GM23338 (cell line): Measurements from ENCODE around the gene NKD1. TPM values are rescaled to one million over a fixed set of nuclear protein-coding genes. Genes with fewer than 3 reads are reported as not detected.

ENCODE experiments used
- ATAC-seq: fragments of 200-7000 bp; cut with Tn5 transposase; 3 replicates; pipeline ENCODE4 v1.9.1; 2020
- DNase-seq: peaks from one replicate; pipeline ENCODE4 v3.0.0-alpha.2; 2015; ENCODE audit warnings: low spot score
- H2AFZ ChIP-seq: fragments of 200-600 bp; sonication (generic); 2 replicates; pipeline ENCODE4 v1.8.0; 2016; ENCODE audit warnings: antibody characterized with exemption, mild to moderate bottlenecking, moderate library complexity
- H3F3A ChIP-seq: fragments of 200-600 bp; sonication (generic); replicated peaks from 2 replicates; pipeline ENCODE4 v1.8.0; 2017; ENCODE audit warnings: antibody characterized with exemption, mixed run types, low read depth
- H3K27ac ChIP-seq: fragments of 200-600 bp; sonication (generic); 2 replicates; pipeline ENCODE4 v1.6.1; 2016; ENCODE audit warnings: low read depth
- H3K27me3 ChIP-seq: fragments of 200-600 bp; sonication (generic); 2 replicates; pipeline ENCODE4 v1.8.0; 2016; ENCODE audit warnings: mild to moderate bottlenecking, mixed run types, moderate library complexity; ENCODE audit not compliant: insufficient read depth
- H3K36me3 ChIP-seq: fragments of 200-600 bp; sonication (generic); 2 replicates; pipeline ENCODE4 v1.8.0; 2016; ENCODE audit warnings: mild to moderate bottlenecking; ENCODE audit not compliant: insufficient read depth
- H3K4me1 ChIP-seq: fragments of 200-600 bp; sonication (generic); 2 replicates; pipeline ENCODE4 v1.8.0; 2016; ENCODE audit warnings: mild to moderate bottlenecking, moderate library complexity; ENCODE audit not compliant: insufficient read depth
- H3K4me2 ChIP-seq: fragments of 200-600 bp; sonication (generic); 2 replicates; pipeline ENCODE4 v1.7.1; 2017; ENCODE audit warnings: mixed run types
- H3K4me3 ChIP-seq: fragments of 200-600 bp; sonication (generic); 2 replicates; pipeline ENCODE4 v1.6.1; 2016; ENCODE audit warnings: mixed run types
- H3K79me2 ChIP-seq: fragments of 200-600 bp; sonication (generic); replicated peaks from 2 replicates; pipeline ENCODE4 v1.8.0; 2017; ENCODE audit warnings: mild to moderate bottlenecking; ENCODE audit not compliant: insufficient read depth
- H3K9me2 ChIP-seq: fragments of 200-600 bp; sonication (generic); 2 replicates; pipeline ENCODE4 v1.8.0; 2017; ENCODE audit not compliant: insufficient read depth
- H4K20me1 ChIP-seq: fragments of 200-600 bp; sonication (generic); replicated peaks from 2 replicates; pipeline ENCODE4 v1.8.0; 2017; ENCODE audit warnings: mild to moderate bottlenecking; ENCODE audit not compliant: insufficient read depth
- H3K27ac Mint-ChIP-seq: 2 replicates; pipeline ENCODE4 v1.8.0; 2020; ENCODE audit warnings: inconsistent platforms, mild to moderate bottlenecking, moderate library complexity, mixed read lengths
- H3K27me3 Mint-ChIP-seq: 3 replicates; pipeline ENCODE4 v1.8.0; 2022; ENCODE audit warnings: low read depth, mild to moderate bottlenecking, moderate library complexity, mixed read lengths, inconsistent platforms; ENCODE audit not compliant: insufficient read depth, poor library complexity
- H3K36me3 Mint-ChIP-seq: 3 replicates; pipeline ENCODE4 v1.8.0; 2021; ENCODE audit warnings: low read depth, mild to moderate bottlenecking, inconsistent platforms, moderate library complexity, mixed read lengths
- H3K4me1 Mint-ChIP-seq: 3 replicates; pipeline ENCODE4 v1.8.0; 2020; ENCODE audit warnings: mild to moderate bottlenecking, inconsistent platforms, mixed read lengths
- H3K4me3 Mint-ChIP-seq: 3 replicates; pipeline ENCODE4 v1.8.0; 2021; ENCODE audit warnings: moderate library complexity, mild to moderate bottlenecking, inconsistent platforms, mixed read lengths
- H3K9me3 Mint-ChIP-seq: 3 replicates; pipeline ENCODE4 v1.8.0; 2020; ENCODE audit warnings: moderate library complexity, mild to moderate bottlenecking, inconsistent platforms, mixed read lengths
- CREB1 ChIP-seq: fragments of 250-450 bp; sonication (Bioruptor Pico); IDR thresholded peaks from 2 replicates; pipeline ENCODE4 v1.5.0; 2020; ENCODE audit warnings: low read depth, mild to moderate bottlenecking, moderate library complexity
- EZH2 ChIP-seq: fragments of 200-600 bp; sonication (generic); IDR thresholded peaks from one replicate; pipeline ENCODE4 v1.8.0; 2017; ENCODE audit warnings: antibody characterized with exemption, mild to moderate bottlenecking, low read depth; ENCODE audit not compliant: unreplicated experiment
- EZH2phosphoT487 ChIP-seq: fragments of 200-600 bp; sonication (generic); IDR thresholded peaks from one replicate; pipeline ENCODE4 v1.8.1; 2018; ENCODE audit warnings: antibody characterized with exemption; ENCODE audit not compliant: unreplicated experiment
- JUNB ChIP-seq: IDR thresholded peaks from one replicate; pipeline ENCODE4 v1.6.1; 2016; ENCODE audit warnings: antibody characterized with exemption; ENCODE audit not compliant: unreplicated experiment
- NANOG ChIP-seq: IDR thresholded peaks from 2 replicates; pipeline ENCODE4 v1.6.1; 2016; ENCODE audit warnings: antibody characterized with exemption, borderline replicate concordance
- POLR2AphosphoS5 ChIP-seq: IDR thresholded peaks from 2 replicates; pipeline ENCODE4 v1.6.1; 2016; ENCODE audit warnings: antibody characterized with exemption, low read depth
- STAT1 ChIP-seq: IDR thresholded peaks from one replicate; pipeline ENCODE4 v1.6.1; 2016; ENCODE audit warnings: antibody characterized with exemption; ENCODE audit not compliant: unreplicated experiment
- ZNF114 ChIP-seq: fragments of 250-450 bp; sonication (Bioruptor Pico); IDR thresholded peaks from 2 replicates; pipeline ENCODE4 v1.5.0; 2020; ENCODE audit warnings: mild to moderate bottlenecking, moderate library complexity
- ZNF331 ChIP-seq: fragments of 250-450 bp; sonication (Bioruptor Pico); IDR thresholded peaks from 2 replicates; pipeline ENCODE4 v1.5.0; 2020; ENCODE audit warnings: low read depth, mild to moderate bottlenecking, moderate library complexity
- polyA plus RNA-seq: library from polyadenylated mRNA; unstranded; fragments of >200 nt; fragmentation: Nextera tagmentation; extraction: Ambion mirVana; gene quantifications from 2 replicates; pipeline ENCODE4 v1.2.1, GENCODE V29; 2016
- total RNA-seq: library from RNA; depleted of rRNA; stranded (reverse); fragments of >200 nt; shearing (Covaris generic); gene quantifications from 2 replicates; pipeline ENCODE4 v1.2.3, GENCODE V29; 2014
- TF ChIP-seq, protein P1 (sequence below), 2 experiments: fragments of 200-600 bp in 1 of 2; sonication (generic) in 1 of 2; conservative IDR thresholded peaks; 2 replicates each; pipeline versions ENCODE4 v1.5.1 to v1.6.1; 2016 to 2017; ENCODE audit warnings: antibody characterized with exemption in 2 of 2, low read depth in 2 of 2, mild to moderate bottlenecking in 2 of 2, moderate library complexity in 1 of 2
- TF ChIP-seq, protein P2 (sequence below): IDR thresholded peaks from one replicate; pipeline ENCODE4 v1.6.1; 2018; ENCODE audit warnings: antibody characterized with exemption; ENCODE audit not compliant: unreplicated experiment
- TF ChIP-seq, protein P3 (sequence below): IDR thresholded peaks from 2 replicates; pipeline ENCODE4 v1.6.1; 2016; ENCODE audit warnings: antibody characterized with exemption
- TF ChIP-seq, protein P4 (sequence below): fragments of 250-450 bp; sonication (Bioruptor Pico); IDR thresholded peaks from 2 replicates; pipeline ENCODE4 v1.5.0; 2020; ENCODE audit warnings: mild to moderate bottlenecking, moderate library complexity

Gene NKD1
- total and polyA plus RNA-seq, 2 experiments from 2014 or later, result 2.1 to 2.3 TPM

DNA sequence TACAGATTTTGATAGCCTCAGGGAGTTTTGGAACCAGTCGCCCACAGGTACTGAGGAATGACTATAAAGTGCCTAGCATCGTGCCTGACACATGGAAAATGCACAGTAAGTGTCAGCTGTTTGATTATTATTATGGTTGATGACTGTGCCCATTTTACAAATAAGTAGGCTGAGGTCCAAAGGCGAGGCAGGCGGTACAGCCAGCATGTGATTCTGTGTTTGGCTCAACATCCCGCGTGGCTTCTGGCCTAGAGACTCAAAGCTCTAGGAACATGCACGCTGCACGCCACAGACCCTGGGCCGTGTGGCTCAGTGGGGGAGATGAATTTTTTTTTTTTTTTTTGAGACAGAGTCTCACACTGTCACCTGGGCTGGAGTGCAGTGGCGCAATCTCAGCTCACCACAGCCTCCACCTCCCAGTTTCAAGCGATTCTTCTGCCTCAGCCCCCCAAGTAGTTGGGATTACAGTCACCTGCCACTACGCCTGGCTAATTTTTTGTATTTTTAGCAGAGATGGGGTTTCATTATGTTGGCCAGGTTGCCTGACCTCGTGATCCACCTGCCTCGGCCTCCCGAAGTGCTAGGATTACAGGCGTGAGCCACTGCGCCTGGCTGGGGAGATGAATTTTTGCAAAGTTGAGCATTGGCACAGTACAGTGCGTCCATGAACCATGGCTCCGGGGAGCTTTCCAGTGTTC lies 57.7 kb downstream of the NKD1 start:
- no peak overlapping the region for H3K4me3 ChIP-seq
- H3K9me2 ChIP-seq, result no peaks in the 10 kb centered on the region
- Mint-ChIP-seq H3K4me3 (no peak overlapping the region), H3K27ac (no peak overlapping the region), H3K27me3 (peaks cover 19% of the 10 kb centered on the region), H3K9me3 (no peaks in the 10 kb centered on the region), H3K36me3 (no peaks in the 10 kb centered on the region), H3K4me1 (peaks cover 31% of the 10 kb centered on the region)
- H3K36me3 ChIP-seq, result no peaks in the 10 kb centered on the region
- H3K27ac ChIP-seq, result no peak overlapping the region
- no peaks in the 10 kb centered on the region for H3K79me2 ChIP-seq
- no peak overlapping the region; the same call in 1 of the 2 replicates for H2AFZ ChIP-seq
- no peak overlapping the region for H3K4me2 ChIP-seq
- 0 out of 2 replicates have a peak, but pooled peaks cover 3% of the 10 kb centered on the region for H3F3A ChIP-seq
- TF ChIP-seq, protein P1, sequence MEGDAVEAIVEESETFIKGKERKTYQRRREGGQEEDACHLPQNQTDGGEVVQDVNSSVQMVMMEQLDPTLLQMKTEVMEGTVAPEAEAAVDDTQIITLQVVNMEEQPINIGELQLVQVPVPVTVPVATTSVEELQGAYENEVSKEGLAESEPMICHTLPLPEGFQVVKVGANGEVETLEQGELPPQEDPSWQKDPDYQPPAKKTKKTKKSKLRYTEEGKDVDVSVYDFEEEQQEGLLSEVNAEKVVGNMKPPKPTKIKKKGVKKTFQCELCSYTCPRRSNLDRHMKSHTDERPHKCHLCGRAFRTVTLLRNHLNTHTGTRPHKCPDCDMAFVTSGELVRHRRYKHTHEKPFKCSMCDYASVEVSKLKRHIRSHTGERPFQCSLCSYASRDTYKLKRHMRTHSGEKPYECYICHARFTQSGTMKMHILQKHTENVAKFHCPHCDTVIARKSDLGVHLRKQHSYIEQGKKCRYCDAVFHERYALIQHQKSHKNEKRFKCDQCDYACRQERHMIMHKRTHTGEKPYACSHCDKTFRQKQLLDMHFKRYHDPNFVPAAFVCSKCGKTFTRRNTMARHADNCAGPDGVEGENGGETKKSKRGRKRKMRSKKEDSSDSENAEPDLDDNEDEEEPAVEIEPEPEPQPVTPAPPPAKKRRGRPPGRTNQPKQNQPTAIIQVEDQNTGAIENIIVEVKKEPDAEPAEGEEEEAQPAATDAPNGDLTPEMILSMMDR (conservative IDR thresholded peaks at IDR 0.05; ENCODE audit: low read depth in 2 of 2), result no peak
- TF ChIP-seq NANOG (no peak), POLR2AphosphoS5 (no peak), EZH2phosphoT487 (no peak), STAT1 (no peak), EZH2 (no peak), ZNF331 (no peak), CREB1 (no peak), JUNB (no peak), ZNF114 (no peak)
- TF ChIP-seq, protein P2, sequence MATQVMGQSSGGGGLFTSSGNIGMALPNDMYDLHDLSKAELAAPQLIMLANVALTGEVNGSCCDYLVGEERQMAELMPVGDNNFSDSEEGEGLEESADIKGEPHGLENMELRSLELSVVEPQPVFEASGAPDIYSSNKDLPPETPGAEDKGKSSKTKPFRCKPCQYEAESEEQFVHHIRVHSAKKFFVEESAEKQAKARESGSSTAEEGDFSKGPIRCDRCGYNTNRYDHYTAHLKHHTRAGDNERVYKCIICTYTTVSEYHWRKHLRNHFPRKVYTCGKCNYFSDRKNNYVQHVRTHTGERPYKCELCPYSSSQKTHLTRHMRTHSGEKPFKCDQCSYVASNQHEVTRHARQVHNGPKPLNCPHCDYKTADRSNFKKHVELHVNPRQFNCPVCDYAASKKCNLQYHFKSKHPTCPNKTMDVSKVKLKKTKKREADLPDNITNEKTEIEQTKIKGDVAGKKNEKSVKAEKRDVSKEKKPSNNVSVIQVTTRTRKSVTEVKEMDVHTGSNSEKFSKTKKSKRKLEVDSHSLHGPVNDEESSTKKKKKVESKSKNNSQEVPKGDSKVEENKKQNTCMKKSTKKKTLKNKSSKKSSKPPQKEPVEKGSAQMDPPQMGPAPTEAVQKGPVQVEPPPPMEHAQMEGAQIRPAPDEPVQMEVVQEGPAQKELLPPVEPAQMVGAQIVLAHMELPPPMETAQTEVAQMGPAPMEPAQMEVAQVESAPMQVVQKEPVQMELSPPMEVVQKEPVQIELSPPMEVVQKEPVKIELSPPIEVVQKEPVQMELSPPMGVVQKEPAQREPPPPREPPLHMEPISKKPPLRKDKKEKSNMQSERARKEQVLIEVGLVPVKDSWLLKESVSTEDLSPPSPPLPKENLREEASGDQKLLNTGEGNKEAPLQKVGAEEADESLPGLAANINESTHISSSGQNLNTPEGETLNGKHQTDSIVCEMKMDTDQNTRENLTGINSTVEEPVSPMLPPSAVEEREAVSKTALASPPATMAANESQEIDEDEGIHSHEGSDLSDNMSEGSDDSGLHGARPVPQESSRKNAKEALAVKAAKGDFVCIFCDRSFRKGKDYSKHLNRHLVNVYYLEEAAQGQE, result no peak
- TF ChIP-seq, protein P3, sequence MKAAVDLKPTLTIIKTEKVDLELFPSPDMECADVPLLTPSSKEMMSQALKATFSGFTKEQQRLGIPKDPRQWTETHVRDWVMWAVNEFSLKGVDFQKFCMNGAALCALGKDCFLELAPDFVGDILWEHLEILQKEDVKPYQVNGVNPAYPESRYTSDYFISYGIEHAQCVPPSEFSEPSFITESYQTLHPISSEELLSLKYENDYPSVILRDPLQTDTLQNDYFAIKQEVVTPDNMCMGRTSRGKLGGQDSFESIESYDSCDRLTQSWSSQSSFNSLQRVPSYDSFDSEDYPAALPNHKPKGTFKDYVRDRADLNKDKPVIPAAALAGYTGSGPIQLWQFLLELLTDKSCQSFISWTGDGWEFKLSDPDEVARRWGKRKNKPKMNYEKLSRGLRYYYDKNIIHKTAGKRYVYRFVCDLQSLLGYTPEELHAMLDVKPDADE, result no peak
- TF ChIP-seq, protein P4, sequence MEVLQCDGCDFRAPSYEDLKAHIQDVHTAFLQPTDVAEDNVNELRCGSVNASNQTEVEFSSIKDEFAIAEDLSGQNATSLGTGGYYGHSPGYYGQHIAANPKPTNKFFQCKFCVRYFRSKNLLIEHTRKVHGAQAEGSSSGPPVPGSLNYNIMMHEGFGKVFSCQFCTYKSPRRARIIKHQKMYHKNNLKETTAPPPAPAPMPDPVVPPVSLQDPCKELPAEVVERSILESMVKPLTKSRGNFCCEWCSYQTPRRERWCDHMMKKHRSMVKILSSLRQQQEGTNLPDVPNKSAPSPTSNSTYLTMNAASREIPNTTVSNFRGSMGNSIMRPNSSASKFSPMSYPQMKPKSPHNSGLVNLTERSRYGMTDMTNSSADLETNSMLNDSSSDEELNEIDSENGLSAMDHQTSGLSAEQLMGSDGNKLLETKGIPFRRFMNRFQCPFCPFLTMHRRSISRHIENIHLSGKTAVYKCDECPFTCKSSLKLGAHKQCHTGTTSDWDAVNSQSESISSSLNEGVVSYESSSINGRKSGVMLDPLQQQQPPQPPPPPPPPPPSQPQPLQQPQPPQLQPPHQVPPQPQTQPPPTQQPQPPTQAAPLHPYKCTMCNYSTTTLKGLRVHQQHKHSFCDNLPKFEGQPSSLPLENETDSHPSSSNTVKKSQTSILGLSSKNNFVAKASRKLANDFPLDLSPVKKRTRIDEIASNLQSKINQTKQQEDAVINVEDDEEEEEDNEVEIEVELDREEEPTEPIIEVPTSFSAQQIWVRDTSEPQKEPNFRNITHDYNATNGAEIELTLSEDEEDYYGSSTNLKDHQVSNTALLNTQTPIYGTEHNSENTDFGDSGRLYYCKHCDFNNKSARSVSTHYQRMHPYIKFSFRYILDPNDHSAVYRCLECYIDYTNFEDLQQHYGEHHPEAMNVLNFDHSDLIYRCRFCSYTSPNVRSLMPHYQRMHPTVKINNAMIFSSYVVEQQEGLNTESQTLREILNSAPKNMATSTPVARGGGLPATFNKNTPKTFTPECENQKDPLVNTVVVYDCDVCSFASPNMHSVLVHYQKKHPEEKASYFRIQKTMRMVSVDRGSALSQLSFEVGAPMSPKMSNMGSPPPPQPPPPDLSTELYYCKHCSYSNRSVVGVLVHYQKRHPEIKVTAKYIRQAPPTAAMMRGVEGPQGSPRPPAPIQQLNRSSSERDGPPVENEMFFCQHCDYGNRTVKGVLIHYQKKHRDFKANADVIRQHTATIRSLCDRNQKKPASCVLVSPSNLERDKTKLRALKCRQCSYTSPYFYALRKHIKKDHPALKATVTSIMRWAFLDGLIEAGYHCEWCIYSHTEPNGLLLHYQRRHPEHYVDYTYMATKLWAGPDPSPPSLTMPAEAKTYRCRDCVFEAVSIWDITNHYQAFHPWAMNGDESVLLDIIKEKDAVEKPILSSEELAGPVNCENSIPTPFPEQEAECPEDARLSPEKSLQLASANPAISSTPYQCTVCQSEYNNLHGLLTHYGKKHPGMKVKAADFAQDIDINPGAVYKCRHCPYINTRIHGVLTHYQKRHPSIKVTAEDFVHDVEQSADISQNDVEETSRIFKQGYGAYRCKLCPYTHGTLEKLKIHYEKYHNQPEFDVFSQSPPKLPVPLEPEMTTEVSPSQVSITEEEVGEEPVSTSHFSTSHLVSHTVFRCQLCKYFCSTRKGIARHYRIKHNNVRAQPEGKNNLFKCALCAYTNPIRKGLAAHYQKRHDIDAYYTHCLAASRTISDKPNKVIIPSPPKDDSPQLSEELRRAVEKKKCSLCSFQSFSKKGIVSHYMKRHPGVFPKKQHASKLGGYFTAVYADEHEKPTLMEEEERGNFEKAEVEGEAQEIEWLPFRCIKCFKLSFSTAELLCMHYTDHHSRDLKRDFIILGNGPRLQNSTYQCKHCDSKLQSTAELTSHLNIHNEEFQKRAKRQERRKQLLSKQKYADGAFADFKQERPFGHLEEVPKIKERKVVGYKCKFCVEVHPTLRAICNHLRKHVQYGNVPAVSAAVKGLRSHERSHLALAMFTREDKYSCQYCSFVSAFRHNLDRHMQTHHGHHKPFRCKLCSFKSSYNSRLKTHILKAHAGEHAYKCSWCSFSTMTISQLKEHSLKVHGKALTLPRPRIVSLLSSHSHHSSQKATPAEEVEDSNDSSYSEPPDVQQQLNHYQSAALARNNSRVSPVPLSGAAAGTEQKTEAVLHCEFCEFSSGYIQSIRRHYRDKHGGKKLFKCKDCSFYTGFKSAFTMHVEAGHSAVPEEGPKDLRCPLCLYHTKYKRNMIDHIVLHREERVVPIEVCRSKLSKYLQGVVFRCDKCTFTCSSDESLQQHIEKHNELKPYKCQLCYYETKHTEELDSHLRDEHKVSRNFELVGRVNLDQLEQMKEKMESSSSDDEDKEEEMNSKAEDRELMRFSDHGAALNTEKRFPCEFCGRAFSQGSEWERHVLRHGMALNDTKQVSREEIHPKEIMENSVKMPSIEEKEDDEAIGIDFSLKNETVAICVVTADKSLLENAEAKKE (CRISPR knock-in tag), result no peak
- ATAC-seq (no peak), DNase-seq (no peak)
- no peaks in the 10 kb centered on the region for H4K20me1 ChIP-seq
- H3K4me1 ChIP-seq, result no peaks in the 10 kb centered on the region
- H3K27me3 ChIP-seq, result no peaks in the 10 kb centered on the region
